HepG2 (cell line): ENCODE data around the gene SETD1A. TPM values are rescaled to one million over a fixed set of nuclear protein-coding genes. Genes with fewer than 3 reads are reported as not detected.

Experiments
- ATM ChIP-seq: fragments of 450-650 bp; IDR thresholded peaks from 2 replicates; pipeline ENCODE4 v1.7.1; 2017; ENCODE audit warnings: mild to moderate bottlenecking, borderline replicate concordance
- CEBPB ChIP-seq: IDR thresholded peaks from 2 replicates; pipeline ENCODE4 v1.6.1; 2011; ENCODE audit warnings: low read depth, low read length, improper control_type of control experiment, borderline replicate concordance
- CENPBD1 ChIP-seq: sonication (generic); formaldehyde crosslinking; IDR thresholded peaks from 2 replicates; pipeline ENCODE4 v1.8.0; 2022; ENCODE audit warnings: missing genetic modification reagents, low read depth, mild to moderate bottlenecking, borderline replicate concordance
- CERS6 ChIP-seq: sonication (generic); formaldehyde crosslinking; IDR thresholded peaks from 2 replicates; pipeline ENCODE4 v1.5.0; 2020; ENCODE audit warnings: missing genetic modification reagents
- FOSL1 ChIP-seq: sonication (generic); formaldehyde crosslinking; IDR thresholded peaks from 2 replicates; pipeline ENCODE4 v1.9.0; 2021; ENCODE audit warnings: missing genetic modification reagents, borderline replicate concordance
- GMEB1 ChIP-seq: sonication (generic); formaldehyde crosslinking; IDR thresholded peaks from 2 replicates; pipeline ENCODE4 v1.5.1; 2020; ENCODE audit warnings: missing genetic modification reagents, mild to moderate bottlenecking, borderline replicate concordance
- GZF1 ChIP-seq: sonication (generic); formaldehyde crosslinking; IDR thresholded peaks from 2 replicates; pipeline ENCODE4 v1.5.1; 2020; ENCODE audit warnings: mild to moderate bottlenecking, missing genetic modification reagents
- HHEX ChIP-seq: IDR thresholded peaks from 2 replicates; pipeline ENCODE4 v1.6.1; 2016; ENCODE audit warnings: control low read depth
- NFYC ChIP-seq: IDR thresholded peaks from 2 replicates; pipeline ENCODE4 v1.6.1; 2016; ENCODE audit warnings: missing genetic modification reagents, missing compliant biosample characterization
- PCBP1 ChIP-seq: fragments of 200-400 bp; formaldehyde crosslinking; IDR thresholded peaks from 2 replicates; pipeline ENCODE4 v1.6.1; 2017; ENCODE audit warnings: mild to moderate bottlenecking, low read depth, low read length, borderline replicate concordance
- SNAPC2 ChIP-seq: sonication (generic); formaldehyde crosslinking; IDR thresholded peaks from 2 replicates; pipeline ENCODE4 v1.8.1; 2022; ENCODE audit warnings: mild to moderate bottlenecking, missing genetic modification reagents
- SOX5 ChIP-seq: IDR thresholded peaks from 2 replicates; pipeline ENCODE4 v1.6.1; 2016; ENCODE audit warnings: borderline replicate concordance
- ZBTB46 ChIP-seq: sonication (generic); formaldehyde crosslinking; IDR thresholded peaks from 2 replicates; pipeline ENCODE4 v1.4.0; 2020; ENCODE audit warnings: mild to moderate bottlenecking, missing genetic modification reagents, borderline replicate concordance
- ZNF138 ChIP-seq: sonication (generic); formaldehyde crosslinking; IDR thresholded peaks from 2 replicates; pipeline ENCODE4 v1.5.0; 2020; ENCODE audit warnings: mild to moderate bottlenecking, low read depth, missing genetic modification reagents
- ZNF414 ChIP-seq: sonication (generic); formaldehyde crosslinking; IDR thresholded peaks from 2 replicates; pipeline ENCODE4 v1.5.0; 2020; ENCODE audit warnings: missing genetic modification reagents
- ZNF556 ChIP-seq: sonication (generic); formaldehyde crosslinking; IDR thresholded peaks from 2 replicates; pipeline ENCODE4 v1.4.0; 2020; ENCODE audit warnings: mild to moderate bottlenecking, missing genetic modification reagents, borderline replicate concordance
- polyA plus RNA-seq, 8 experiments: library from polyadenylated mRNA; depleted of rRNA in 3 of 8; stranded (reverse) in 7 of 8; unstranded in 1 of 8; fragments of >200 nt; fragmentation: Illumina TruSeq in 4 of 8; extraction: Trizol in 4 of 8; gene quantifications; 2 replicates each; pipeline versions ENCODE4 v1.2.1 to v1.2.3, GENCODE V29; 2011 to 2016; ENCODE audit warnings: low read depth in 4 of 8, missing spikeins in 1 of 8, mixed read lengths in 1 of 8; ENCODE audit not compliant: insufficient read depth in 1 of 8
- total RNA-seq, 5 experiments: library from RNA; depleted of rRNA; stranded (reverse); fragments of >200 nt; fragmentation: Illumina TruSeq; extraction: Trizol; gene quantifications; 2 replicates each; pipeline ENCODE4 v1.2.3, GENCODE V29; 2016; ENCODE audit warnings: low read depth in 1 of 5
- TF ChIP-seq, protein P1 (sequence below): IDR thresholded peaks from 2 replicates; pipeline ENCODE4 v1.6.1; 2016; ENCODE audit warnings: mild to moderate bottlenecking
- TF ChIP-seq, protein P2 (sequence below): sonication (generic); formaldehyde crosslinking; IDR thresholded peaks from 2 replicates; pipeline ENCODE4 v1.4.0; 2020; ENCODE audit warnings: missing genetic modification reagents, mild to moderate bottlenecking, borderline replicate concordance

Gene SETD1A
- total and polyA plus RNA-seq, 2 of the 13 experiments (the other 11 are each of a cell fraction or from before 2014, with no cell fraction given), result 3.8 to 5.6 TPM

GRCh38 chr16:31033709-31034492 is 76.3 kb downstream of the SETD1A start (continued):
- no peak for TF ChIP-seq CEBPB
- TF ChIP-seq NFYC, result peak; percentile 44
- no peak; the same call in 1 of the 2 replicates for TF ChIP-seq SNAPC2
- TF ChIP-seq ATM, result no peak
- no peak for TF ChIP-seq CENPBD1 (CRISPR knock-in tag)
- no peak for TF ChIP-seq FOSL1 (CRISPR knock-in tag)
- no peak for TF ChIP-seq HHEX (CRISPR knock-in tag)
- TF ChIP-seq ZNF556 (CRISPR knock-in tag), result no peak
- no peak for TF ChIP-seq GZF1 (CRISPR knock-in tag)
- peak; percentile 38; the same call in 1 of the 2 replicates for TF ChIP-seq SOX5
- TF ChIP-seq PCBP1, result peak; percentile 59; the same call in 1 of the 2 replicates
- TF ChIP-seq GMEB1, result peak; percentile 49; the same call in 1 of the 2 replicates
- TF ChIP-seq, protein P1, sequence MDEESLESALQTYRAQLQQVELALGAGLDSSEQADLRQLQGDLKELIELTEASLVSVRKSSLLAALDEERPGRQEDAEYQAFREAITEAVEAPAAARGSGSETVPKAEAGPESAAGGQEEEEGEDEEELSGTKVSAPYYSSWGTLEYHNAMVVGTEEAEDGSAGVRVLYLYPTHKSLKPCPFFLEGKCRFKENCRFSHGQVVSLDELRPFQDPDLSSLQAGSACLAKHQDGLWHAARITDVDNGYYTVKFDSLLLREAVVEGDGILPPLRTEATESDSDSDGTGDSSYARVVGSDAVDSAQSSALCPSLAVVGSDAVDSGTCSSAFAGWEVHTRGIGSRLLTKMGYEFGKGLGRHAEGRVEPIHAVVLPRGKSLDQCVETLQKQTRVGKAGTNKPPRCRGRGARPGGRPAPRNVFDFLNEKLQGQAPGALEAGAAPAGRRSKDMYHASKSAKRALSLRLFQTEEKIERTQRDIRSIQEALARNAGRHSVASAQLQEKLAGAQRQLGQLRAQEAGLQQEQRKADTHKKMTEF (CRISPR knock-in tag), result peak; percentile 62; the same call in 1 of the 2 replicates
- 0 out of 2 replicates have a peak, but pooled peaks have one; percentile 10 for TF ChIP-seq ZNF414 (CRISPR knock-in tag)
- no peak for TF ChIP-seq ZNF138 (CRISPR knock-in tag)
- TF ChIP-seq ZBTB46, result no peak
- TF ChIP-seq, protein P2, sequence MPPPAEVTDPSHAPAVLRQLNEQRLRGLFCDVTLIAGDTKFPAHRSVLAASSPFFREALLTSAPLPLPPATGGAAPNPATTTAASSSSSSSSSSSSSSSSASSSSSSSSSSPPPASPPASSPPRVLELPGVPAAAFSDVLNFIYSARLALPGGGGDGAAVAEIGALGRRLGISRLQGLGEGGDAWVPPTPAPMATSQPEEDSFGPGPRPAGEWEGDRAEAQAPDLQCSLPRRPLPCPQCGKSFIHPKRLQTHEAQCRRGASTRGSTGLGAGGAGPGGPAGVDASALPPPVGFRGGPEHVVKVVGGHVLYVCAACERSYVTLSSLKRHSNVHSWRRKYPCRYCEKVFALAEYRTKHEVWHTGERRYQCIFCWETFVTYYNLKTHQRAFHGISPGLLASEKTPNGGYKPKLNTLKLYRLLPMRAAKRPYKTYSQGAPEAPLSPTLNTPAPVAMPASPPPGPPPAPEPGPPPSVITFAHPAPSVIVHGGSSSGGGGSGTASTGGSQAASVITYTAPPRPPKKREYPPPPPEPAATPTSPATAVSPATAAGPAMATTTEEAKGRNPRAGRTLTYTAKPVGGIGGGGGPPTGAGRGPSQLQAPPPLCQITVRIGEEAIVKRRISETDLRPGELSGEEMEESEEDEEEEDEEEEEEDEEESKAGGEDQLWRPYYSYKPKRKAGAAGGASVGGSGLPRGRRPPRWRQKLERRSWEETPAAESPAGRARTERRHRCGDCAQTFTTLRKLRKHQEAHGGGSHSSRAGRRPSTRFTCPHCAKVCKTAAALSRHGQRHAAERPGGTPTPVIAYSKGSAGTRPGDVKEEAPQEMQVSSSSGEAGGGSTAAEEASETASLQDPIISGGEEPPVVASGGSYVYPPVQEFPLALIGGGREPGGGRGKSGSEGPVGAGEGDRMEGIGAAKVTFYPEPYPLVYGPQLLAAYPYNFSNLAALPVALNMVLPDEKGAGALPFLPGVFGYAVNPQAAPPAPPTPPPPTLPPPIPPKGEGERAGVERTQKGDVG (CRISPR knock-in tag), result no peak
- no peak for TF ChIP-seq CERS6 (CRISPR knock-in tag)
